Bladder microvascular endothelial cell (primary cell): ENCODE data around the gene PHB1. TPM values are rescaled to one million over a fixed set of nuclear protein-coding genes. Genes with fewer than 3 reads are reported as not detected.

Experiments
- total RNA-seq: library from RNA; depleted of rRNA; stranded (reverse); fragments of >200 nt; gene quantifications from 2 replicates; pipeline ENCODE4 v1.2.3, GENCODE V29; 2014

The PHB1 gene
- total RNA-seq, result 150 and 210 TPM in 2 replicates

DNA sequence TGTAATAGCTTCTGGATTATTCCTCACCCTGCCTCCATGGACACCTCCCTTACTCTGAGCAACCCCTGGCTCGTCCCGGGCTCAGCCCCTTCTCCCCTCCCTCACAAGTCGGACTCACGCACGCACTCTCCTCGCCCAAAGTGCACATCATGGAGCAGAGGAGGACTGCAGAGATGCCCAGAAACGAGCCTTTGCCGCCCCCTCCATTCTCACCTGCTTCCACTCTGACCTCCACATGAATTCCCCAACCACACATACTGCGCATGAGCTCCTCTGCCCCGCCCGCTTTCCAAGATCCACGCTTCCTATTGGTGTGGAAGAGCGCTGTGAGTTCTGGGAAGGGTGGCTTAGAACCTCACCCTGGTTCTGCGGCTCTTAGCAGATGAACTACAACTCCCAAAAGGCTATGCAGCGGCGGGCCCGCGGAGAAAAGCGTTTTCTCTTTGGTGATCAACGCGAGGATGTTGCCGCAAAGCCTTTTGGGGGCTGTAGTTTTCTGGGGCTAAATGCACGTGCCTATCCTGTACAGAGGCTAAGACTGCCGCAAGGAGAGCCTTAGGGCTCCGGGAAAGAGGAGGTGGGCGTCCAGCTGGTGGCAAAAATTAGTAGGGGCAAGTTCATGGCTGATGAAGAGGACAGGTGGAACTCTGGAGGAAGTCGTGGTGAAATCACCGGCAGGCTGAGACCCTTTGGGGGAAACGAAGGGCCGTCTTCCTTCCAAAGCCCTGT lies at the start of gene PHB1:
TSS of gene PHB1 (minus strand) at position 261 of the 729 bp plus-strand sequence. CDS start 1,618 bp downstream, outside the sequence.

DNA sequence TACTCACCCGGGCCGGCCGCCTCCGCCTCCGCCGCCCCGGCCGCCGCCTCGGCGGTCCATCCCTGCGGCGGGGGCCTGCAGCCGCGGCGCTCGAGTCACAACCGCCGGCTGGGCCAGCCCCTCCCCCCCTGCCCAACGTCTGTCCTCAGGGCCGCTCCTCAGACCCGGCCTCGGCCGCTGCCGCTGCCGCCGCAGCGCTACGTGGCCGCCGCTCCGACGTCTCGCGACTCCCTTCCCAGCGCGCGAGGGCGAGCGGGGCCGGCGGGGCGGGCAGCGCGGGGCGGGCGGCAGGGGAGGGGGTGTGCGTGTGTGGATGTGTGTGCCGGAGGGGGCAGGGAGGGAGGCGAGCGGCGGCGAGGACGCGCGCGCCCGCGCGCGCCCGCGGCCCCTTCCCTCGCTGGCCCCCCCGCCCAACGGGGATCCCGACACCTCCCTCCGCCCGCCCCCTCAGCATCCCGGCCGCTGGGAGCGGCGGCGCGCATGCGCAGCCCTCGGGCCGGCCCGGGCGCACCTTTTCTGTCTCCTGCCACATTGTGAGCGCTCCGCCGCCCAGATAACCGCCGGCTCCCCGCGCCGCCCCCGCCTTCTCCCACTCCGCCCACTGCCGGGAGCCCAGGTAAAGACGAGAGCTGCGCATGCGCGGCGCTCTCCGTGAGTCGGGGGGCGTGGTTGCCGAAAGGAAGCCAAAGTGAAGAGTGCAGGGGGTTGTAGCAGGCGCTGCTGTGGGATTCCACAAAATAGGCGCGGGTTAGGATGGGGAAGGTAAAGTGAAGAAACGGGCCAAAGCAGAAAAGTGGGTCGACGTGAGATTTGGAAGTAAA lies 52.6 kb downstream of the PHB1 start, which contains the start of gene ZNF652:
TSS of gene ZNF652 (minus strand) at position 349 of the 821 bp plus-strand sequence. CDS start 44,525 bp downstream, outside the sequence.

Other genes with a start within 250 kb of the PHB1 start
- gene GNGT2, start 204.3 kb downstream of the PHB1 start, total RNA-seq, result 0.50 and 1.3 TPM in 2 replicates
- gene ABI3, start 204.2 kb downstream of the PHB1 start, total RNA-seq, result 7.3 and 18.6 TPM in 2 replicates
- gene PHOSPHO1, start 184.1 kb downstream of the PHB1 start, total RNA-seq, result not detected in 2 replicates
- 5.5 and 14.2 TPM in 2 replicates for gene ZNF652, start 52.6 kb downstream of the PHB1 start, total RNA-seq
- not detected in 2 replicates for gene NGFR, start 80.4 kb upstream of the PHB1 start, total RNA-seq
- 0.88 and 1.5 TPM in 2 replicates for gene NXPH3, start 161.0 kb upstream of the PHB1 start, total RNA-seq